WI38 (cell line): ENCODE data around the gene CEP112.

Experiments used
- H3K4me3 ChIP-seq: 2 replicates; pipeline ENCODE4 v1.5.1; 2011; ENCODE audit warnings: low read depth, mild to moderate bottlenecking, control low read depth, low read length
- CTCF ChIP-seq: IDR thresholded peaks from 2 replicates; pipeline ENCODE4 v1.5.1; 2012; ENCODE audit warnings: low read depth, mild to moderate bottlenecking, control low read depth, low read length

CEP112 gene

GRCh38 chr17:65990593-65990992 is 201.3 kb downstream of the CEP112 start:
- TF ChIP-seq CTCF = no peak
- no peak overlapping the region for H3K4me3 ChIP-seq

- H3K4me3 ChIP-seq = no peak overlapping the region
- no peak for TF ChIP-seq CTCF
Measured at GRCh38 chr17:65988451-65988850, 203.5 kb downstream of the CEP112 start.

GRCh38 chr17:65987988-65988387 is 203.9 kb downstream of the CEP112 start:
- TF ChIP-seq CTCF = peak; percentile 34; the same call in 1 of the 2 replicates
- no peak overlapping the region for H3K4me3 ChIP-seq

GRCh38 chr17:65985571-65985970 is 206.4 kb downstream of the CEP112 start:
- H3K4me3 ChIP-seq = no peak overlapping the region
- TF ChIP-seq CTCF = no peak

- TF ChIP-seq CTCF = no peak
- no peak overlapping the region for H3K4me3 ChIP-seq
Measured at GRCh38 chr17:65984299-65984698, 207.6 kb downstream of the CEP112 start.

- TF ChIP-seq CTCF = no peak
Measured at GRCh38 chr17:65978871-65979270, 213.1 kb downstream of the CEP112 start.

GRCh38 chr17:65977041-65977440 is 214.9 kb downstream of the CEP112 start:
- H3K4me3 ChIP-seq = no peak overlapping the region
- TF ChIP-seq CTCF = no peak

More at GRCh38 chr17:65978871-65979270, 213.1 kb downstream of the CEP112 start:
- no peak overlapping the region for H3K4me3 ChIP-seq
